ENCODE data around the gene TRIM29.

DNA sequence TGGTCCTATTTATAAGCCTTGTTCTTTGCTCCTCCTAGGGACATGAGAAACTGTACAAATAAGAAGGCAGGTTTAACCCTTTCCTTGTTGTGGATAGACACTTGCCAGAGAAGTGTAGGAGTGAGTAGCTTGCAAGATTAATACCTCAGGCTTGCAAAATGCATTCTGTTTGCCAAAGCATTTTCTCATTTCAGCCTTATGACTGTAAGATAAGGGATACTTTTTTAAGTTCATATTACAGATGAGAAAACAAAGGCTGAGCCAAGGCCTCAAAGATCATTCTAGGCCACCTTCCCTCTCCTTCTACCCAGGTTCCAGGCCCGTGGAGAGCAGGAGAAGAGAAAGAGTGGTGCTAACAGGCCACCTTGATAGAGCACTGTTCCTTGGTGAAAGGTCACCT lies 46.8 kb downstream of the TRIM29 start:
- TF ChIP-seq RAD21 (IDR thresholded peaks at IDR 0.05; ENCODE audit: low read length) (no peak), MXI1 (IDR thresholded peaks at IDR 0.05; ENCODE audit: borderline replicate concordance, low read depth, low read length) (no peak), RFX5 (IDR thresholded peaks at IDR 0.05; ENCODE audit: low read depth, low read length) (no peak), MAFK (IDR thresholded peaks at IDR 0.05; ENCODE audit: low read depth, low read length) (no peak), CEBPB (IDR thresholded peaks at IDR 0.05; ENCODE audit: low read depth, low read length) (no peak), POLR2A (IDR thresholded peaks at IDR 0.05; ENCODE audit: low read depth, low read length) (no peak), RCOR1 (IDR thresholded peaks at IDR 0.05; ENCODE audit: insufficient replicate concordance, low read length) (no peak), FOS (IDR thresholded peaks at IDR 0.05; ENCODE audit: low read depth, low read length) (no peak)
- TF ChIP-seq, protein P1, sequence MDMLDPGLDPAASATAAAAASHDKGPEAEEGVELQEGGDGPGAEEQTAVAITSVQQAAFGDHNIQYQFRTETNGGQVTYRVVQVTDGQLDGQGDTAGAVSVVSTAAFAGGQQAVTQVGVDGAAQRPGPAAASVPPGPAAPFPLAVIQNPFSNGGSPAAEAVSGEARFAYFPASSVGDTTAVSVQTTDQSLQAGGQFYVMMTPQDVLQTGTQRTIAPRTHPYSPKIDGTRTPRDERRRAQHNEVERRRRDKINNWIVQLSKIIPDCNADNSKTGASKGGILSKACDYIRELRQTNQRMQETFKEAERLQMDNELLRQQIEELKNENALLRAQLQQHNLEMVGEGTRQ (IDR thresholded peaks at IDR 0.05; ENCODE audit: low read depth, low read length), result no peak
- TF ChIP-seq, protein P2, sequence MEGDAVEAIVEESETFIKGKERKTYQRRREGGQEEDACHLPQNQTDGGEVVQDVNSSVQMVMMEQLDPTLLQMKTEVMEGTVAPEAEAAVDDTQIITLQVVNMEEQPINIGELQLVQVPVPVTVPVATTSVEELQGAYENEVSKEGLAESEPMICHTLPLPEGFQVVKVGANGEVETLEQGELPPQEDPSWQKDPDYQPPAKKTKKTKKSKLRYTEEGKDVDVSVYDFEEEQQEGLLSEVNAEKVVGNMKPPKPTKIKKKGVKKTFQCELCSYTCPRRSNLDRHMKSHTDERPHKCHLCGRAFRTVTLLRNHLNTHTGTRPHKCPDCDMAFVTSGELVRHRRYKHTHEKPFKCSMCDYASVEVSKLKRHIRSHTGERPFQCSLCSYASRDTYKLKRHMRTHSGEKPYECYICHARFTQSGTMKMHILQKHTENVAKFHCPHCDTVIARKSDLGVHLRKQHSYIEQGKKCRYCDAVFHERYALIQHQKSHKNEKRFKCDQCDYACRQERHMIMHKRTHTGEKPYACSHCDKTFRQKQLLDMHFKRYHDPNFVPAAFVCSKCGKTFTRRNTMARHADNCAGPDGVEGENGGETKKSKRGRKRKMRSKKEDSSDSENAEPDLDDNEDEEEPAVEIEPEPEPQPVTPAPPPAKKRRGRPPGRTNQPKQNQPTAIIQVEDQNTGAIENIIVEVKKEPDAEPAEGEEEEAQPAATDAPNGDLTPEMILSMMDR (conservative IDR thresholded peaks at IDR 0.05; ENCODE audit: low read depth, low read length), result no peak

Measured in IMR-90 (cell line).